ENCODE results near the gene OR5D14.

The OR5D14 gene

DNA sequence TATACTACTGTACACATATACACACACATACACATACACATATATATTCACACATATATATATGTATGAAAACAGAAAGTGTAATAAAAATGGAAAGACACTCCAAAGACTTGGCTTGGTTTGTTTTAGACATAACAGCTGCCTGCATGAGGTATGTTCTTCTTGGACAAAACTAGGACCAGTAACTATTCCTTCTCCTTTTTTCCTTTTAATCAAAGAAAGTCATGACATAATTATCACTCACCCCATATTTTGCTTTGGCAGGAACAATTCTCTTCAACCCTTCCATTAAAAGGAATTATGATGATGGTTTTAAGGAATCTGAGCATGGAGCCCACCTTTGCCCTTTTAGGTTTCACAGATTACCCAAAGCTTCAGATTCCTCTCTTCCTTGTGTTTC is at the start of gene OR5D14:
Gene OR5D14, plus strand, starts transcription at position 301 of the 400 bp plus-strand sequence. Its CDS starts 0 bp downstream, at position 301.
- DNase-seq (ENCODE audit: low spot score): no peak

DNA sequence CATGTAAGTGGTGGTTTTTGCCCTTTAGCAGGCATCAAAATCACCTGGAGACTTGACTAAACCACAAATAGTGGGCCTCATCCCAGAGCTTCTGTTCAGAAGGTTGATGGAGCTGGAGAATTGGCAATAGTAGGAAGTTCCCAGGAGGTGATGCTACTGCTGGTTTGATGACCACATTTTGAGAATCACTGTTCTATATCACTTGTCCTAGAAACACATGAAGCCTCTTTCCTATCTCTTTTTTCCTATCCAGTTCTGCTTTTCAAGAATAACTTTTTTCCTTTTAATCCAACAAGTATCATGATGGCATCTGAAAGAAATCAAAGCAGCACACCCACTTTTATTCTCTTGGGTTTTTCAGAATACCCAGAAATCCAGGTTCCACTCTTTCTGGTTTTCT is 22.2 kb upstream of the OR5D14 start, which contains the start of gene OR5D13:
Gene OR5D13, plus strand, starts transcription at position 301 of the 400 bp plus-strand sequence. Its CDS starts 0 bp downstream, at position 301.
- no peak for DNase-seq (ENCODE audit: low spot score)

DNA sequence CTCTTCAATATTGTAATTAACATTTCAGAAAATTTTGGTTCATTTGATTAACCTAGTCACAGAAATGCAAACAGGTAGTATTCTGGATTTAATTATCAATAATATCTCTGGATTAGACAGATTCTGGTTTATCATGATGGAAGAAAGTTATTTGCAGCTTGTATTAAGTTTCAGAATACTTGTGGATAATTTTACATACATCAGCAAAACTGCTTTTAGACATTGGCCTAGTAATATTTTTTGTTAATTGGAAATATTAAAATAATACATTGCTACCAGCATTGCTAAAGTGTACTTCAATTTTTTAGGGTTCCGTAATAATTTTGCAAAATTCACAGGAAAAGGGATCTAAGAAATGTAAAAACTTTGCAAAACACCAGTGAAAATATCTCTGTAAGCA is 3.8 kb upstream of the OR5D14 start:
- DNase-seq (ENCODE audit: low spot score): no peak

DNA sequence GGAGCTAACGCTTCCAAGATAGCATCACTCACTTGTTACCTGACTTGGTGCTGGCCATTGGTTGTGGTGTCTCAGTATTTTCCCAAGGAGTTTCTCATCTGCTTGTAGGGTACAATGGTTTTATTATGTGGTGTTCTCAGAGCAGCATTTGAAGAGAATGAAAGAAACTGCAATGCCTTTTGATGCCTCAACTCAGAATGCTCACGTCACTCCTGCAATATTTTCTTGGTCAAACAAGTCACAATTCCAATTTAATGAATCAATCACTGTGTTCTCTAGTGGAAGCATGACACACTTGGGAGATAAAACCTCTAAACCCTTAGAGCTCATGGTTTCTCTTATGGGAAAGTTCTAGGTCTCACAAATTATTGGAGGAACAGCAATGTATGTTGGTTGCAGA is 2.0 kb upstream of the OR5D14 start:
- no peak for DNase-seq (ENCODE audit: low spot score)

DNA sequence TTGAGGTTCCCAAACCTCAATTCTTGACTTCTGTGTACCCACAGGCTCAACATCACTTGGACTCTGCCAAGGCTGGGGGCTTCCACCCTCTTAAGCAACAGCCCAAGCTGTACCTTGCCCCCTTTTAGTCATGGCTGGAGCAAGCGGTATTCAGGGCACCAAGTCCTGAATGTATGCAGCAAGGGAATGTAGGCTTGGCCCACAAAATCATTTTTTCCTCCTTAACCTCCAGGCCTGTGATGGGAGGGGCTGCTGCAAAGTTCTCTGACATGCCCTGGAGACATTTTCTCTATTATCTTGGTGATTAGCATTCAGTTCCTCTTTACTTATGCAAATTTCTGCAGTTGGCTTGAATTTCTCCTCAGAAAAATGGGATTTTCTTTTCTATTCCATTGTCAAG is 10.9 kb downstream of the OR5D14 start:
- no peak for DNase-seq (ENCODE audit: low spot score)

DNA sequence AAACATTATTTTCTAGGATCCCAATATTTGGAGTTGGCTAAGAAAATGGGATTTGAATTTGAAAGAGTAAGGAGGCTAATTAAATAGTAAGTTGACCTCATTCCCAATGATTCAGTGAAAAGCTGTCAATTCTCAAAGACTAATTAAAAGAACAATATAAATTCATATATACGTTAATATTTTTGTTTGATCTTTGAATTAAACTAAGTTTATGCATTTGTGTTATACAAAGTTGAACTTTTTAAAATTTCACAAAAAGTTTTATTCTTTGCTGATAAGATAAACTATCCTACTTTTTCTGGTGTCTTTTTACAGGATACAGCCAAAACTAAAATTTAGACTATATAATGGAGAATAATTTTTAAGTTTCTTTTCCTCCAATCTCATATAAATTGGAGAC is 15.7 kb downstream of the OR5D14 start, which contains the start of gene OR5L1:
Gene OR5L1, plus strand, starts transcription at position 301 of the 400 bp plus-strand sequence. CDS start 100 bp downstream, outside the sequence.
- no peak for DNase-seq (ENCODE audit: low spot score)

DNA sequence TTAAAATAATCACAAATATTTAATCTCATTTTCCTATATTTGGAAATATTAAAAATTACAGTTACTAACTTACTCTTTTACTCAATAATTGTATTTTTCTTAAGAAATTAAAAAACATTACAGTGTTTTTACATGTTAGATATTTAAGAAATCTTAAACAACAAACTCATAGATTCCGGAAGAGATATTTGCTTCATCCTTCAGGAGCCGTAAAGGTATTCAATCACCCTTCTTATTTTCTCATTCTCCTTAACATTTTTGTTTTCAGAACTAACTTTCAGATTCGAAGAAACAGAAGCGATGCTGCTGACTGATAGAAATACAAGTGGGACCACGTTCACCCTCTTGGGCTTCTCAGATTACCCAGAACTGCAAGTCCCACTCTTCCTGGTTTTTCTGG is 24.0 kb downstream of the OR5D14 start, which contains the start of gene OR5D18:
Gene OR5D18, plus strand, starts transcription at position 301 of the 400 bp plus-strand sequence. Its CDS starts 0 bp downstream, at position 301.
- DNase-seq (ENCODE audit: low spot score): no peak

DNA sequence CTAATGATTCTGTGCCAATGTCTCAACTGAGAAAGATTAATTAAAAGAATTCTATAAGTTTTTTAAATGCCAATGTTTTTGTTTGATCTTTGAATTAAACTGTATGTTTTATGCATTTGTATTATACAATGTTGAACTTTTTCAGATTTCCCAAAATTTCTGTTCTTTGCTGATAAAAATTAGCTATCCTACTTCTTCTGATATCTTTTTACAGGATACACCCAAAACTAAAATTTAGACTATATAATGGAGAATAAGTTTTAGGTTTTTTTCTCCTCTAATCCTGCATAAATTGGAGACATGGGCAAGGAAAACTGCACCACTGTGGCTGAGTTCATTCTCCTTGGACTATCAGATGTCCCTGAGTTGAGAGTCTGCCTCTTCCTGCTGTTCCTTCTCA is 31.6 kb downstream of the OR5D14 start, which contains the start of gene OR5L2:
Gene OR5L2, plus strand, starts transcription at position 301 of the 400 bp plus-strand sequence. Its CDS starts 0 bp downstream, at position 301.
- no peak for DNase-seq (ENCODE audit: low spot score)

DNA sequence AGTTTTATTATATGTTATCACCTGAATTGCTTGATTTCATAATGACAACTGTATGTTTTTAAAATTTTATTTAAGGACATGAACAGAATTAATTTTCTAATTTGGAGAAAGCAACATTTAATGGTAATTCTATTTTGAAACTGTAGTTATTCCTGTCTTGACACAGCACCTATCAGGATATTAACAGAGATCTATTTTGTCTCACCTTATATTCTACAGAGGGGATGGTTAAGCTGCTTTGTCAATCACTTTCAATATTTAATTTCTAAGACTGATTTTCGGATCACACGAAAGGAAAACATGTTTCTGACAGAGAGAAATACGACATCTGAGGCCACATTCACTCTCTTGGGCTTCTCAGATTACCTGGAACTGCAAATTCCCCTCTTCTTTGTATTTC is 43.1 kb downstream of the OR5D14 start, which contains the start of gene OR5D16:
Gene OR5D16, plus strand, starts transcription at position 301 of the 400 bp plus-strand sequence. Its CDS starts 0 bp downstream, at position 301.
- no peak for DNase-seq (ENCODE audit: low spot score)

Measured in cerebellar cortex (tissue), 1 donor.